Activated T-cell treated with anti-CD3 and anti-CD28 coated beads, Interleukin-2, amount 50 U/mL, for 24 hours (primary cell): ENCODE results near the gene TSPYL1.
"Not testable (repeated sequence)": the region's sequence is repeated elsewhere in the genome, so short reads cannot be mapped to it uniquely, and the experiment has no call there.

ENCODE experiments used
- DNase-seq: peaks from one replicate; pipeline ENCODE4 v3.0.0-alpha.2; 2020
- H3K27ac Mint-ChIP-seq: 2 replicates; pipeline ENCODE4 v1.8.0; 2020; ENCODE audit warnings: mild to moderate bottlenecking, mixed read lengths
- H3K27me3 Mint-ChIP-seq: 2 replicates; pipeline ENCODE4 v1.8.0; 2020; ENCODE audit warnings: mixed read lengths
- H3K36me3 Mint-ChIP-seq: 2 replicates; pipeline ENCODE4 v1.8.0; 2020; ENCODE audit warnings: low read depth, mixed read lengths
- H3K4me1 Mint-ChIP-seq: 2 replicates; pipeline ENCODE4 v1.8.0; 2020; ENCODE audit warnings: low read depth, mixed read lengths
- H3K4me3 Mint-ChIP-seq: 2 replicates; pipeline ENCODE4 v1.8.0; 2020; ENCODE audit warnings: mild to moderate bottlenecking, moderate library complexity, mixed read lengths
- H3K9me3 Mint-ChIP-seq: 2 replicates; pipeline ENCODE4 v1.8.0; 2020; ENCODE audit warnings: mixed read lengths

Gene TSPYL1

GRCh38 chr6:116309001-116309400 lies 29.3 kb upstream of the TSPYL1 start:
- no peak for DNase-seq
- H3K36me3 Mint-ChIP-seq: peaks cover 6% of the 10 kb centered on the region
- no peaks in the 10 kb centered on the region for H3K27me3 Mint-ChIP-seq
- H3K4me1 Mint-ChIP-seq: no peaks in the 10 kb centered on the region
- no peaks in the 10 kb centered on the region for H3K9me3 Mint-ChIP-seq
- no peak overlapping the region for H3K27ac Mint-ChIP-seq
- no peak overlapping the region for H3K4me3 Mint-ChIP-seq

GRCh38 chr6:116307633-116308032 lies 27.9 kb upstream of the TSPYL1 start:
- Mint-ChIP-seq H3K27ac (no peak overlapping the region), H3K36me3 (peaks cover 6% of the 10 kb centered on the region), H3K4me3 (no peak overlapping the region), H3K4me1 (no peaks in the 10 kb centered on the region), H3K27me3 (no peaks in the 10 kb centered on the region), H3K9me3 (no peaks in the 10 kb centered on the region)
- DNase-seq: no peak

- Mint-ChIP-seq H3K27me3 (no peaks in the 10 kb centered on the region), H3K27ac (no peak overlapping the region), H3K4me1 (no peaks in the 10 kb centered on the region)
Measured at GRCh38 chr6:116307001-116307400, 27.3 kb upstream of the TSPYL1 start.

DNA sequence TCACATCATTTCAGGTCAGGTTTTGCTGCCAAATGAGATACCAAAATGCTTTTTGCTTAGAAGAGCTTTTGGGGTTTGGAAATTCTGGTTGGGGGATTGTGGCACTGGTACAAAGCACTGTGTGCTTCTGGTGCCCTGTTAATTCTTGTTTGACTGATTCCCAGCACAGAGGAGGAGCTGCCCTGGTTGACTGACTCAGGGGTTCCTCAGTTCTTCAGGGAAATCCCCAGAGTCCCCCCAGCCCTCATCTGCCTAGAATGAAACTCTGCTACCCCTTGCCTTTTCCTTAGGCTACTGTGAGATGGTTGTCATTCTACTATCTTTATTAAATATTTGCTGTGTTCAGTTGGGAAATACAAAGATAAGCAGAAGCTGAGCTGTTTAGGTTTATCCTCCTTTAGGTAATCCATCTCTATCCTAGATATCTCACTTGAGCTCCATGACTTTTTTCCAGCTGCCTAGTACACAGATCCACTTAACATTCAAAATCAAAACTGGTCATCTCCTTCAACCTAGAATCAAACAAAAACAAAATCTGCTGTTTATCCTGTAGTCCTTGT lies 24.9 kb upstream of the TSPYL1 start:
- Mint-ChIP-seq H3K4me1 (no peaks in the 10 kb centered on the region), H3K4me3 (no peak overlapping the region), H3K9me3 (no peaks in the 10 kb centered on the region), H3K27me3 (no peaks in the 10 kb centered on the region), H3K36me3 (no peaks in the 10 kb centered on the region), H3K27ac (no peak overlapping the region)
- DNase-seq: no peak

More at GRCh38 chr6:116307001-116307400, 27.3 kb upstream of the TSPYL1 start:
- Mint-ChIP-seq H3K36me3 (peaks cover 6% of the 10 kb centered on the region), H3K9me3 (no peaks in the 10 kb centered on the region), H3K4me3 (no peak overlapping the region)
- DNase-seq: no peak

GRCh38 chr6:116301104-116301503 lies 21.4 kb upstream of the TSPYL1 start:
- Mint-ChIP-seq H3K27ac (no peak overlapping the region), H3K9me3 (peaks cover 5% of the 10 kb centered on the region), H3K4me1 (no peaks in the 10 kb centered on the region), H3K4me3 (no peak overlapping the region), H3K36me3 (no peaks in the 10 kb centered on the region), H3K27me3 (no peaks in the 10 kb centered on the region)
- DNase-seq: no peak

DNA sequence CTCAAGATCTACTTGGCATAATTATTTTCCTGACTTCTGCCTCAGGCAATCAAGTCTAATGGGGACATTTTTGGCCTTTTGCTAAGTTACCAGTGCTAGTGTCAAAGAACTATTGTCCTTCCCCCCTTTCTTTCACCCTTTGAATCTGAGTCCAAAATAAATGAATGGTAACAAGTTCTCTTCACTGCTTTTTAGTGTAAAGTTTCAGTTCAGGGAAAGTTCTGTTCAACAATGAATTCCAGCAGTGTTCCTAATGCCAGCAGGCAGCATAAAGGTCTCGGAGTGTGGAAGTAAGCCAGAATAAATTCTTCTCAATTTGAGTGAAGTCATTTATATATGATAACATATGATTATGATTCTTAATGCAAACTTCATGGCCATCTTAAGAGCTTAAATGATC lies 20.8 kb upstream of the TSPYL1 start:
- peaks cover 5% of the 10 kb centered on the region for H3K9me3 Mint-ChIP-seq
- no peaks in the 10 kb centered on the region for H3K27me3 Mint-ChIP-seq

DNA sequence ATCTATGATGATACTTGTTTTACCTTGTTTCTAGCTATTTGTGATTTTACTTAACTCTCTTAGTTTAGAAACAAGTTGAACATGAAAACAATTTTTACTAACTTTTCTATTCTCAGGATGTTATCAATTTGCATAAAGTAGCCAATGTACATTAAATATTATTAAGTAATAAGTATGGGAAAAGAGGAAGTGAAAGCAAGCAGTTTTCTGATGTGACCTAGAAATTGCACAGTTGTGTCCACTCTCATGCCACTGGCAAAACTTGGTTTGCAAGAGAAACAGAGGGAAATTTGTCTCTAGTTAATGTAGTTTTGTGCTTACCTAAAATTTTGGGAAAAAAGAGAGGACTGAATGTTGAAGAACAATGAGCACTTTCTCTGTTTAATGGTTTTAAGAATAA lies 19.2 kb upstream of the TSPYL1 start:
- no peaks in the 10 kb centered on the region for H3K4me1 Mint-ChIP-seq
- H3K9me3 Mint-ChIP-seq: peaks cover 5% of the 10 kb centered on the region
- no peak for DNase-seq
- no peaks in the 10 kb centered on the region for H3K36me3 Mint-ChIP-seq
- no peak overlapping the region for H3K27ac Mint-ChIP-seq
- H3K4me3 Mint-ChIP-seq: no peak overlapping the region
- no peaks in the 10 kb centered on the region for H3K27me3 Mint-ChIP-seq

More for the DNA sequence above, 20.8 kb upstream of the TSPYL1 start:
- no peak overlapping the region for H3K4me3 Mint-ChIP-seq
- no peaks in the 10 kb centered on the region for H3K36me3 Mint-ChIP-seq
- H3K27ac Mint-ChIP-seq: no peak overlapping the region
- no peaks in the 10 kb centered on the region for H3K4me1 Mint-ChIP-seq
- no peak for DNase-seq

DNA sequence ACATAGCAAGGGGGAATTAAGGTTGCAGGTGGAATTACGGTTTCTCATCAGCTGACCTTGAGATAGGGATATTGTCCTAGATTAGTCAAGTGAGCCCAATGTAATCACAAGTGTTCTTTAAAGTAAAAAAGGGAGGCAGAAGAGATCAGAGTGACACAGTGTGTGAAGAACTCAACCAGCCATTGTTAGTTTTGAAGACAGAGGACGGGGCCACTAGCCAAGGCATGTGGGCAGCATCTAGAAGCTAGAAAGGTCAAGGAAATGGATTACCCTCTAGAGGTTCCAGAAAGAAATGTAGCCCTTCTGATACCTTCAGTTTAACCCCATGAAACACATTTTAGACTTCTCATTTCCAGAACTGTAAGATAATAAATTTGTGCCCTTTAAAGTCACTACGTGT lies 18.5 kb upstream of the TSPYL1 start:
- Mint-ChIP-seq H3K27ac (no peak overlapping the region), H3K4me3 (no peak overlapping the region), H3K9me3 (peaks cover 5% of the 10 kb centered on the region), H3K36me3 (no peaks in the 10 kb centered on the region), H3K4me1 (no peaks in the 10 kb centered on the region), H3K27me3 (no peaks in the 10 kb centered on the region)
- no peak for DNase-seq

- H3K27me3 Mint-ChIP-seq: no peaks in the 10 kb centered on the region
- no peak overlapping the region for H3K27ac Mint-ChIP-seq
- H3K36me3 Mint-ChIP-seq: no peaks in the 10 kb centered on the region
- H3K4me3 Mint-ChIP-seq: no peak overlapping the region
- no peak for DNase-seq
- peaks cover 2% of the 10 kb centered on the region for H3K9me3 Mint-ChIP-seq
- no peaks in the 10 kb centered on the region for H3K4me1 Mint-ChIP-seq
Measured at GRCh38 chr6:116292553-116292952, 12.8 kb upstream of the TSPYL1 start.

GRCh38 chr6:116291701-116292396 lies 12.1 kb upstream of the TSPYL1 start:
- H3K4me1 Mint-ChIP-seq: no peaks in the 10 kb centered on the region
- no peak for DNase-seq
- no peak overlapping the region for H3K27ac Mint-ChIP-seq
- H3K4me3 Mint-ChIP-seq: no peak overlapping the region
- no peaks in the 10 kb centered on the region for H3K9me3 Mint-ChIP-seq
- no peaks in the 10 kb centered on the region for H3K36me3 Mint-ChIP-seq
- H3K27me3 Mint-ChIP-seq: no peaks in the 10 kb centered on the region

DNA sequence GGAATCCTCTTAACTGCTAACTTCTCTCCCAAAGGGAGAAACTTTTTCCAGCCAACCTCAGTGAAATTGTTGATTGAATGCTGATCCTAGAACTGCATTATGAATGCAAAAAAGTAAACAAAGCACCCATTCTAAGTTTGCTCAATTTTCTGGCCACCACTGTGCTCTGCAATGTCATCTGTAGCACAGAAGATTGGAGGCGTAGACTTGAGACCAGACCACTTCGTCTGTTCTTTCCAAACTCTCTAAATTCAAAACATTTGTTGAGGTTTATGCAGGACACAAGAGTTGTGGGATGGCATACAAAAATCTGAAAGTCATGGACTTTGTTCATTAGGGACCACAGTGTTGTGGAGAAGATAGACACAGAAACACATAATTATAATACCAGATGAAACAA lies 11.1 kb upstream of the TSPYL1 start:
- no peaks in the 10 kb centered on the region for H3K36me3 Mint-ChIP-seq
- H3K27me3 Mint-ChIP-seq: no peaks in the 10 kb centered on the region
- H3K9me3 Mint-ChIP-seq: no peaks in the 10 kb centered on the region
- no peak overlapping the region for H3K4me3 Mint-ChIP-seq
- DNase-seq: no peak
- H3K27ac Mint-ChIP-seq: no peak overlapping the region
- no peaks in the 10 kb centered on the region for H3K4me1 Mint-ChIP-seq

- Mint-ChIP-seq H3K9me3 (no peaks in the 10 kb centered on the region), H3K4me3 (no peak overlapping the region), H3K27ac (no peak overlapping the region), H3K4me1 (no peaks in the 10 kb centered on the region), H3K27me3 (no peaks in the 10 kb centered on the region), H3K36me3 (no peaks in the 10 kb centered on the region)
- DNase-seq: no peak
Measured at GRCh38 chr6:116289876-116290275, 10.1 kb upstream of the TSPYL1 start.

DNA sequence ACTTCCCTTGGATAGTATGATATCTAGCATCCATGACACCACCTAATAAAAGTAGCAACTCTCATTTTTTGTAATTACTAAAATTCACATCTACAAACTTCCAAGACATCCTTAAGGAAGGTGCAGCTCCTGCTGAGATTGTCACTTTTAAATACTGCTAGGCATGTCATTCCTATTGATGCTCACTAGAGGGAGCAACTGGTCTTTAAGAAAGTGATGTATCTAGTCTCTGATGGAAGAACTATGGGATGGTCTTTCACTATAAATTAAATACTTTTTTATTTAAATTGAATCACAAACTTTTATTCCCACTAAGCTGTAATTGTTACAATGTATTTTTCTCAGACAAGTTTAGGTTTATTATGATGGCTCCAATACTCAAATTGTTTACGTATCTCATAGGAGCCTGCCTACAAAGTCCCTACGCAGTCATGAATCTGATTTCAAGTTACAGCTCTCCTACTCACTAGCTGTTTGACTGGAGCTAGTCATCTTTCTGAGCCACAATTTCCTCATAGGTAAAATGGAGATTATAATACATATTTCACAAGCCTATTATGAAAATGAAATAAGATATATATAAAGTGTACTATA lies 8.1 kb upstream of the TSPYL1 start:
- H3K27ac Mint-ChIP-seq: no peak overlapping the region
- no peaks in the 10 kb centered on the region for H3K9me3 Mint-ChIP-seq
- DNase-seq: no peak
- no peaks in the 10 kb centered on the region for H3K27me3 Mint-ChIP-seq
- H3K4me1 Mint-ChIP-seq: no peaks in the 10 kb centered on the region
- H3K36me3 Mint-ChIP-seq: no peaks in the 10 kb centered on the region
- no peak overlapping the region for H3K4me3 Mint-ChIP-seq

DNA sequence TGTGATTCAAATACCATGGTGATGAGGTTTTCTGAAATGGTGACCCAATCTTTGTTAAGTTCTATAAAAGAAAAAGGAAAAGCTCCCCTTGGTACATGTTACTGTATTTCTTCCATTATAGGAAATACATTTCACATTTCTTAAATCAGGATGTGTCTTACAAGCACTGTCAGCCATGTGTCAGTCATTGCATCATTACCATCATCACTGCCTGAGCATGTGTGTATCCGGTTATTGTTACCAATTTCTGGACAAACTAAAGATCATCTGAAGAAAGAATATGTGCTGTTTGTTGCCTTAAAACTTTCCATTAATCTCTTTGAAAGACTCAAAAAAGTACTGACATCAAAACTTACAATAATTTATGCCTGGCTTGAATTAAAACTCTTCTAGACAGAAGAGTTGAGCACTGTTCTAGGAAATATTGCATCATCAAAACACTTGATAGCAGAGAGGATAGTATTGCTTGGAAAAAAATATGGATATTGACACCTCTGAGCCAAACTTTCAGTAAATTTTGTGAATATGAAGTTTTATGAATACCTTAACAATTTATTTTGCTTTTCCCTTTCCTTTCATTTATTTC lies 7.1 kb upstream of the TSPYL1 start:
- no peak overlapping the region for H3K4me3 Mint-ChIP-seq
- no peak overlapping the region for H3K27ac Mint-ChIP-seq
- no peak for DNase-seq
- H3K9me3 Mint-ChIP-seq: no peaks in the 10 kb centered on the region
- no peaks in the 10 kb centered on the region for H3K27me3 Mint-ChIP-seq
- H3K4me1 Mint-ChIP-seq: no peaks in the 10 kb centered on the region
- H3K36me3 Mint-ChIP-seq: no peaks in the 10 kb centered on the region

GRCh38 chr6:116284984-116285383 lies 5.3 kb upstream of the TSPYL1 start:
- not testable (repeated sequence) for H3K27me3 Mint-ChIP-seq, H3K36me3 Mint-ChIP-seq, DNase-seq, H3K9me3 Mint-ChIP-seq, H3K27ac Mint-ChIP-seq, H3K4me3 Mint-ChIP-seq
- H3K4me1 Mint-ChIP-seq: peaks cover 16% of the 10 kb centered on the region
